PC-3 (cell line): Measurements from ENCODE around the gene CTTNBP2NL. TPM values are rescaled to one million over a fixed set of nuclear protein-coding genes. Genes with fewer than 3 reads are reported as not detected.
"Not testable (repeated sequence)": the region's sequence is repeated elsewhere in the genome, so short reads cannot be mapped to it uniquely, and the experiment has no call there.

Experiments
- ATAC-seq: fragments of 200-7000 bp; cut with Tn5 transposase; 2 replicates; pipeline ENCODE4 v1.9.1; 2020; ENCODE audit warnings: mild to moderate bottlenecking, moderate library complexity
- BruUV-seq: library from RNA; stranded (reverse); fragments of 400-500 nt; replicated peaks from 2 replicates; lab custom pipeline; 2021; lab: Mats Ljungman, UMichigan
- CTCF ChIA-PET: fragments of 300-600 bp; sonication (Branson Sonifier 250); formaldehyde crosslinking; loops from one replicate; lab custom pipeline; 2022; ENCODE audit warnings: antibody characterized with exemption; lab: Charles Lee
- POLR2A ChIA-PET: fragments of 300-600 bp; sonication (Branson Sonifier 250); formaldehyde crosslinking; loops from one replicate; lab custom pipeline; 2022; ENCODE audit warnings: antibody characterized with exemption; ENCODE audit not compliant: unreplicated experiment; lab: Charles Lee
- DNase-seq: peaks from one replicate; pipeline ENCODE4 v3.0.0-alpha.2; 2015
- H2AFZ ChIP-seq: fragments of 300-600 bp; sonication (generic); 2 replicates; pipeline ENCODE4 v1.6.0; 2016; ENCODE audit warnings: antibody characterized with exemption, low read length
- H3F3A ChIP-seq: fragments of 300-600 bp; sonication (generic); one replicate; pipeline ENCODE4 v1.6.0; 2017; ENCODE audit warnings: antibody characterized with exemption, low read length, control low read depth, mild to moderate bottlenecking; ENCODE audit not compliant: unreplicated experiment
- H3K27ac ChIP-seq: fragments of 300-600 bp; sonication (generic); 2 replicates; pipeline ENCODE4 v1.5.1; 2016; ENCODE audit warnings: mild to moderate bottlenecking, low read length
- H3K27me3 ChIP-seq: fragments of 300-600 bp; sonication (generic); 2 replicates; pipeline ENCODE4 v1.6.1; 2016; ENCODE audit warnings: low read length, mixed read lengths
- H3K36me3 ChIP-seq: fragments of 300-600 bp; sonication (generic); 2 replicates; pipeline ENCODE4 v1.6.1; 2016; ENCODE audit warnings: low read depth, mixed run types, low read length, mixed read lengths
- H3K4me1 ChIP-seq: fragments of 300-600 bp; sonication (generic); 2 replicates; pipeline ENCODE4 v1.5.1; 2016; ENCODE audit warnings: low read length; ENCODE audit not compliant: insufficient read depth
- H3K4me2 ChIP-seq: fragments of 300-600 bp; sonication (generic); 2 replicates; pipeline ENCODE4 v1.6.0; 2016; ENCODE audit warnings: low read length
- H3K4me3 ChIP-seq: fragments of 300-600 bp; sonication (generic); 2 replicates; pipeline ENCODE4 v1.5.1; 2016; ENCODE audit warnings: mild to moderate bottlenecking, low read length, mixed read lengths
- H3K79me2 ChIP-seq: fragments of 300-600 bp; sonication (generic); 2 replicates; pipeline ENCODE4 v1.6.1; 2017; ENCODE audit warnings: low read length, mixed read lengths
- H3K9ac ChIP-seq: fragments of 300-600 bp; sonication (generic); 2 replicates; pipeline ENCODE4 v1.6.0; 2016; ENCODE audit warnings: mild to moderate bottlenecking, low read length
- H3K9me2 ChIP-seq: fragments of 300-600 bp; sonication (generic); replicated peaks from 2 replicates; pipeline ENCODE4 v1.6.1; 2016; ENCODE audit warnings: mixed run types, low read length, mixed read lengths
- H3K9me3 ChIP-seq: fragments of 300-600 bp; sonication (generic); 2 replicates; pipeline ENCODE4 v1.6.1; 2016; ENCODE audit warnings: low read length, mixed read lengths
- H4K20me1 ChIP-seq: fragments of 300-600 bp; sonication (generic); 2 replicates; pipeline ENCODE4 v1.6.1; 2016; ENCODE audit warnings: low read length, mixed read lengths
- CTCF ChIP-seq: fragments of 300-600 bp; sonication (generic); conservative IDR thresholded peaks from 2 replicates; pipeline ENCODE4 v1.5.1; 2017; ENCODE audit warnings: antibody characterized with exemption, low read depth, mild to moderate bottlenecking, low read length
- EZH2 ChIP-seq: fragments of 300-600 bp; sonication (generic); IDR thresholded peaks from one replicate; pipeline ENCODE4 v1.6.1; 2017; ENCODE audit warnings: antibody characterized with exemption, mild to moderate bottlenecking, low read length; ENCODE audit not compliant: unreplicated experiment
- EZH2phosphoT487 ChIP-seq: fragments of 300-600 bp; sonication (generic); IDR thresholded peaks from 2 replicates; pipeline ENCODE4 v1.6.1; 2018; ENCODE audit warnings: mild to moderate bottlenecking, antibody characterized with exemption, low read length, borderline replicate concordance
- intact Hi-C: fragments of 100-400 bp; cut with micrococcal nuclease; formaldehyde crosslinking; loops from 2 replicates; pipeline ENCODE4 v1.9.0; 2023
- total RNA-seq: library from RNA; depleted of rRNA; stranded (reverse); fragments of >200 nt; gene quantifications from 2 replicates; pipeline ENCODE4 v1.2.3, GENCODE V29; 2014

Gene CTTNBP2NL
- total RNA-seq, 1 experiment from 2014 or later: 9.8 TPM

GRCh38 chr1:112487686-112488085 lies 91.7 kb downstream of the CTTNBP2NL start:
- H3K9me3 ChIP-seq, H3K36me3 ChIP-seq, H3K9ac ChIP-seq, intact Hi-C loops, H2AFZ ChIP-seq, ATAC-seq, H3K4me2 ChIP-seq, H4K20me1 ChIP-seq, H3K9me2 ChIP-seq, H3K79me2 ChIP-seq, H3K4me3 ChIP-seq, H3K4me1 ChIP-seq, DNase-seq, H3F3A ChIP-seq, H3K27me3 ChIP-seq, H3K27ac ChIP-seq, BruUV-seq: not testable (repeated sequence)
- ChIA-PET POLR2A (interaction anchor here (0.6 to 0.7 kb wide), 2 partner anchors 104 to 132 kb away, joined by 10 to 17 read pairs; no protein-coding TSS in a partner anchor), CTCF (interaction anchor here (0.6 kb wide), 1 partner anchor 14 kb away, joined by 6 read pairs; no protein-coding TSS in a partner anchor)

- intact Hi-C loops: no loop called here
- Histone ChIP-seq H3K4me1 (no peaks in the 10 kb centered on the region), H3F3A (no peaks in the 10 kb centered on the region), H3K4me2 (no peak overlapping the region), H4K20me1 (no peaks in the 10 kb centered on the region), H3K79me2 (no peaks in the 10 kb centered on the region), H3K27ac (no peak overlapping the region), H2AFZ (no peak overlapping the region), H3K27me3 (no peaks in the 10 kb centered on the region), H3K9ac (no peak overlapping the region), H3K9me3 (no peaks in the 10 kb centered on the region), H3K9me2 (no peaks in the 10 kb centered on the region), H3K4me3 (no peak overlapping the region), H3K36me3 (no peaks in the 10 kb centered on the region)
- DNase-seq (no peak), ATAC-seq (no peak)
- BruUV-seq: no TSS peak
- CTCF ChIA-PET: interaction anchor here (0.6 kb wide), 1 partner anchor 13 kb away, joined by 6 read pairs; no protein-coding TSS in a partner anchor
- TF ChIP-seq EZH2phosphoT487: no peak
- TF ChIP-seq EZH2: no peak
- TF ChIP-seq CTCF: no peak
- POLR2A ChIA-PET: interaction anchor here (0.6 kb wide), 1 partner anchor 132 kb away, joined by 10 read pairs; no protein-coding TSS in a partner anchor
Measured at GRCh38 chr1:112488141-112488540, 92.1 kb downstream of the CTTNBP2NL start.

- ChIA-PET POLR2A (no interaction called here), CTCF (no interaction called here)
- no peak for ATAC-seq
- Histone ChIP-seq H3F3A (no peaks in the 10 kb centered on the region), H3K9me2 (no peaks in the 10 kb centered on the region), H3K9ac (no peak overlapping the region), H3K4me2 (no peak overlapping the region), H3K9me3 (no peaks in the 10 kb centered on the region), H3K36me3 (no peaks in the 10 kb centered on the region), H2AFZ (no peak overlapping the region), H3K79me2 (no peaks in the 10 kb centered on the region), H3K27me3 (no peaks in the 10 kb centered on the region), H3K27ac (no peak overlapping the region), H3K4me1 (no peaks in the 10 kb centered on the region), H3K4me3 (no peak overlapping the region), H4K20me1 (no peaks in the 10 kb centered on the region)
- BruUV-seq: no TSS peak
- intact Hi-C loops: no loop called here
- DNase-seq: no peak
- TF ChIP-seq EZH2phosphoT487 (no peak), CTCF (no peak), EZH2 (no peak)
Measured at GRCh38 chr1:112492076-112492475, 96.1 kb downstream of the CTTNBP2NL start.
